NCI-H2227 treated with DMSO at 0.1 percent for 48 hours (cell line): Measurements from ENCODE around the gene UGT1A9.

Source experiments
- DNase-seq: peaks from one replicate; lab custom pipeline; 2025; lab: John Stamatoyannopoulos, UW

The UGT1A9 gene

GRCh38 chr2:233817361-233817911 lies 145.7 kb downstream of the UGT1A9 start:
- no peak for DNase-seq

DNA sequence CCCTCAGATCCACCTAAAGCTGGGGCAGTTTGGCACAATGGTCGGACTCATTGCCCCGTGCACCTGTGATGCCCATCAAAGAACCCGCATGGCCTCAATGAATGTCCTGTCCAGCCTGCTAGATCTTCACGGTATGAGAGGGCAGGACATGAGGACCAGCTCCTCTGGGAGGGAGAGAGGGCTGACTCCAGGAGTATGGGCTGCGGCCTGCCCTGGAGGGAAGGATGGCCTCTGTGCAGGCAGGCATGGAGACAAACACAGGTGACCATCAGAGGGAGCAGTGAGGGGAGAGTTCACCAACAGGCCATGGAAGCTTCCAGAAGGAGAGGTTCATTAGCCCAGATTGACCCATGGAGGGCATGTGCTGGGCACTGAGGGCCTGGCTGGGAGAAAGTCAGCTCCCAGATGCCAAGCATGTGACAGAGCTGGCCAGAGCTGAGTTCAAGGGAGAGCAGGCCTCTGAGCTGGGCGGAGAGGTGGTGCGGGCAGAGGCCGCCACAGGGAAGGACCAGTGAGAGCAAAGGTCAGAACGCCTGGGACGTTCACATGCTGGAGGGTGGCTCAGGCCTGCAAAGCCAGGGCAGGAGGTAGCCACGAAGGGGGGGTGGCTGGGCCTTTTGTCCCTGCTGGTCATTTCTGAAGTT lies 146.4 kb downstream of the UGT1A9 start:
- no peak for DNase-seq

DNA sequence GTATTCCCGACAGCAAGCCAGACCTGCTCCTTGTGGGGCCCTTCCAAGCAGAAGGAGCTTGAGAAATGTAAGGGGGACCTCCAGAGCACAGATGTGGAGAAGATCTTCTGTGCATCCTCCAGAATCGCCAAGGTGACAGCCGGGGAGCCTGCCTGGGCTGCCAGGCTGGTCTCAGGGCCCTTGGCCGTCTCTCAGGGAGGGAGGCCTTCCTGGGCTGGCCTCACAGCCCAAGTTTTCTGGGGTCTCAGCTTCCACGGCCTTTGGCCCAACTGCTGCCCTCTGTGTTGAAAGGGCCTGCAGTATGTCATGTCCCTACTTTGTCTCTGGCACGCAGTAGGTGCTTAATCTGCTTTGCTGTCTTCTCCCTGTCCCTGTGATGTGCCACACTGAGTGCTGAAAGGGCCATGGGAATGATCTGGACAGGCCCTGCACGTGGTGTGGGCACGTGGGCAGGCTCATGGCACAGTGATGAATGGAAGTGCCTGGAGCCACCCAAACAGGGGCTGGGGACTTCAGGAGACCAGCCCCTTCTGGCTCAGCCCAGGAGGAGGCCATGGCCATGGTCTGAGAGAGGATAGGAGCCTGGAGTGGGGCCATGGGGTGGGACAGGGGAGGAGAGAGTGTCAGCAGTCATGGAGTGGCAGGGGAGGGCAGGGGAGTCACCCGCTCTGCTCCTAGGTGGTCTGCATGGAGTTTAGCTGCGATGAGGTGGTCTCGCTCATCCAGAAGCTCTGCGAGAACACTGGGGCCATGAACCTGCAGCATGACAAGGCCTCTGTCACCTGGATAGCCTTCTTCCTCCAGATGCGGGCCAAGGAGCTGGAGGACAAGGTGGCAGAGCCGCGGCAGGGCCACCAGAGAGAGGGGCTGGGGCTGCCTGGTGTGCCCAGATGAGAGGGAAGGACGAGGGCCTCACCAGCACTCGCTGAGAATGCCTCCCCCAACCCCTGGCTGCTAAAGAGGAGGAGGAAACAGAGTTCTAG lies 147.2 kb downstream of the UGT1A9 start:
- DNase-seq, result no peak

DNA sequence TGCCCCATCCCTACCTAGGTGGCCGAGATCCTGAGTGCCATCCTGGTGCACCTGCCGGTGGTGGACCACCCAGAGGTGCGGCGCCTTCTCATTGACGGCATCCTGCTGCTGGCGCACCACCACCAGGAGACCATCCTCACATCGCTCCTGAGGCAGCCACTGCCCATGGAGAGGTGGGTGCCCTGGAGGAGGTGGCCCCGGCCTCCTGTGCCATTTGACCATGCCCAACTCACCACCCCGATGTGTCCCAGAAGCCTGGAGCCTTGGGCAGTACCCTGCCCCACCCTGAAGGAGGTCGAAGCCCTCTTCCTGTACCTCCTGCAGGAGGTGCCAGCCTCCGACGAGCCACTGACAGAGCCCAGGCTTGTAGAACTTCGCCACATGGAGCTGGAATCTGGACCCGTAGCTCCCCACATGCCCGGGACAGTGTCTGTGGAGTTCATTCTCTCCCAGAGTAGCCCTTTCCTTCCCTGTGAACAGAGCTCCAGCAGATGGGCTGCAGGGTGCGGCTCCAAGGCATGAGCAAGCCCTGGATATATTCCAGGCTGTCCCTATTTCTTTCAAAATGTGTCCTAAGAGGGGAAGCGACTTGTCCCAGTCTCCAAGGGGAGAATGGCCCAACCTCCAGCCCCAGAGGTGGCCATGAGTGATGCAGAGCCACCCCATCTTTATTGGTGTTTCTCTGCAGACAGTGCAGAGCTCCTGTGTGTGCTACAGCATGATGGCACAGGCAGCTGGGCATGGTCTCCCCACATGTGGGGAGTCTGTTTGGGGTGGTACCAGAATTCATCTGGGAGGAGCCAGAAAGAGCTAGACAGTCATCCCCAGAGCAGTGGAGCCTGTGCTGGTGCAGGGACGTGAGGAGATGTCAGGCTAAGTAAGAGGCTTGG lies 148.4 kb downstream of the UGT1A9 start:
- no peak for DNase-seq

DNA sequence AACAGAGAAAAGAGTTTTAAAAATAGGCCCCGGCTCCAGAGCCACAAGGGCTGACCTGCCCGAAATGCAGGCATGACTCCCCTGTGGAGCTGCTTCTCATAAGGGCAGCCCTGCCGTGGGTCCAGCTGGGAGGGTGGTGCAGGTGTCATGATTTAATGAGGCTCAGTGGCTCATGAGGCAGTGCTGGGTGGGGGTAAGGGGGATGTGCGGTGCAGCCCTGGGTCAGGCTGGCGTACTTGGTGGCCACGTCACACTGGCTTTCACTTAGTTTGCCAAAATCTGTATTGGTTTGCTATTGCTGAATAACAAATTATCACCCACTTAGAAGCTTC lies 149.0 kb downstream of the UGT1A9 start:
- DNase-seq, result no peak

DNA sequence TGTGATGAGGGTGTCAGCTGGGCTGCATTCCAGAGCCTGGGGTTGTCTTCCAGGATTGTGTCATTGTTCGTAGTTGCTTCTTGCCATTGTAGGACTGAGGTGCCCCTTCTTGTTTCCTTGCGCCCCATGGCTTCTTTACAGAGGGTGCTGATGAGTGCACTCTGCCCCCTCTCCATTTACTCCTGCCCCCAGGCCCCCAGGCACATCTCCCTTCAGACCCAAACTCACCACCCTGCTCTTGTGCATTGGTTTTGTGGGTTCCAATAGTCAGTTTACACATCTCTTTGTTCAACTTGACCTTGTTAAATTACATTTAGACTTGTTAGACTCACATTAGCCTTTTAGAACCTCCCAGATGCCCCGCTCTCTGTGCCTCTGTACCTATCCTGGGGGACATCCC lies 149.5 kb downstream of the UGT1A9 start:
- DNase-seq, result no peak

DNA sequence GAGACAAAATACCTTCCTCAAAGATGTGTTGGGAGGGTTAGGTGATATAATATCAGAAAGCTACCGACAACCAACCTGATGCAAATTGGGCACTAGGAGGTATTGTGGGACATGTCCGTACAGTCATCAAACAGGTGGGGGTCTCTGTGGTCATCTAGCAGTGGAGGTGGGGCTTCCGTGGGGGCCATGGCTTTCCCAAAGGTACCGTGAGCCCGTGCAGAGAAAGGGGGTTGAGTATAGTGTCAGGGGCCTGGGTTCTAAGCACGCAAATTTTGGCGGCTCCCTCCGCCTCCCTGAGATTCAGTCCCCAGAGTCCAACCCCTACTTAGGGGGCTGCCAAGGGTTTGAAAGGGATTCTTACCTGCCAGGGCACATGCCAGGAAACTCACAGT lies 150.0 kb downstream of the UGT1A9 start:
- DNase-seq, result no peak

GRCh38 chr2:233822101-233822771 lies 150.5 kb downstream of the UGT1A9 start:
- no peak for DNase-seq
